ENCODE measurements around the gene USP19. TPM values are rescaled to one million over a fixed set of nuclear protein-coding genes. Genes with fewer than 3 reads are reported as not detected.

USP19 gene
- total RNA-seq, 2 experiments from 2014 or later, result 49.4 to 69.4 TPM

- no peak overlapping the region for H3K4me3 ChIP-seq (ENCODE audit: low read depth, low read length, poor library complexity, severe bottlenecking)
- POLR2A ChIA-PET, result no interaction called here
Observed at GRCh38 chr3:49076116-49076515, 44.5 kb downstream of the USP19 start.

More at GRCh38 chr3:49076116-49076515, 44.5 kb downstream of the USP19 start:
- H3K9me2 ChIP-seq (ENCODE audit: insufficient read depth, low read length), result no peaks in the 10 kb centered on the region
- H3K9me3 ChIP-seq (ENCODE audit: low read length), result no peaks in the 10 kb centered on the region
- H3K79me2 ChIP-seq (ENCODE audit: insufficient read depth, low read depth, low read length), result peaks cover 47% of the 10 kb centered on the region
- no peak for TF ChIP-seq EZH2phosphoT487 (IDR thresholded peaks at IDR 0.05; ENCODE audit: borderline replicate concordance, low read depth, low read length)
- TF ChIP-seq, protein P1, sequence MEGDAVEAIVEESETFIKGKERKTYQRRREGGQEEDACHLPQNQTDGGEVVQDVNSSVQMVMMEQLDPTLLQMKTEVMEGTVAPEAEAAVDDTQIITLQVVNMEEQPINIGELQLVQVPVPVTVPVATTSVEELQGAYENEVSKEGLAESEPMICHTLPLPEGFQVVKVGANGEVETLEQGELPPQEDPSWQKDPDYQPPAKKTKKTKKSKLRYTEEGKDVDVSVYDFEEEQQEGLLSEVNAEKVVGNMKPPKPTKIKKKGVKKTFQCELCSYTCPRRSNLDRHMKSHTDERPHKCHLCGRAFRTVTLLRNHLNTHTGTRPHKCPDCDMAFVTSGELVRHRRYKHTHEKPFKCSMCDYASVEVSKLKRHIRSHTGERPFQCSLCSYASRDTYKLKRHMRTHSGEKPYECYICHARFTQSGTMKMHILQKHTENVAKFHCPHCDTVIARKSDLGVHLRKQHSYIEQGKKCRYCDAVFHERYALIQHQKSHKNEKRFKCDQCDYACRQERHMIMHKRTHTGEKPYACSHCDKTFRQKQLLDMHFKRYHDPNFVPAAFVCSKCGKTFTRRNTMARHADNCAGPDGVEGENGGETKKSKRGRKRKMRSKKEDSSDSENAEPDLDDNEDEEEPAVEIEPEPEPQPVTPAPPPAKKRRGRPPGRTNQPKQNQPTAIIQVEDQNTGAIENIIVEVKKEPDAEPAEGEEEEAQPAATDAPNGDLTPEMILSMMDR (conservative IDR thresholded peaks at IDR 0.05; ENCODE audit: low read length), result no peak
- H3K36me3 ChIP-seq (ENCODE audit: insufficient read depth, low read length), result peaks cover 90% of the 10 kb centered on the region
- no TSS peak for BruUV-seq (replicated peaks)
- no peaks in the 10 kb centered on the region for H3K4me1 ChIP-seq (ENCODE audit: insufficient read depth, low read length, poor library complexity, severe bottlenecking)
- H3K4me2 ChIP-seq (ENCODE audit: low read length), result no peak overlapping the region
- H4K20me1 ChIP-seq (ENCODE audit: insufficient read depth, low read length), result no peaks in the 10 kb centered on the region; the same call in 1 of the 2 replicates
- intact Hi-C loops (cut with micrococcal nuclease; ENCODE audit: unreplicated experiment), result no loop called here
- CTCF ChIA-PET (ENCODE audit: unreplicated experiment), result no interaction called here
- H3K27ac ChIP-seq (ENCODE audit: low read depth, low read length, poor library complexity, severe bottlenecking), result no peak overlapping the region
- DNase-seq (ENCODE audit: low spot score), result no peak
- H2AFZ ChIP-seq (ENCODE audit: low read length), result no peak overlapping the region

Small RNA genes within 50 kb of the gene (microRNA-seq; reads per million reads assigned to microRNA genes)
- gene MIR6890 (ENCODE audit: borderline replicate concordance), result not detected

Small RNA genes within 50 kb of the gene (small RNA-seq; reads per million reads assigned to genes)
- gene RN7SL182P, result not detected

Other genes with a start within 250 kb of the USP19 start
- gene SLC25A20, start 221.9 kb downstream of the USP19 start, total RNA-seq (2014; rRNA removed; shearing (Covaris generic)), result 20.9 and 21.3 TPM in 2 replicates
- 19.1 and 20.1 TPM in 2 replicates for gene SLC25A20, start 221.9 kb downstream of the USP19 start, total RNA-seq (2022)
- 121 and 124 TPM in 2 replicates for gene ARIH2, start 202.0 kb downstream of the USP19 start, total RNA-seq (2014; rRNA removed; shearing (Covaris generic))
- 113 and 131 TPM in 2 replicates for gene ARIH2, start 202.0 kb downstream of the USP19 start, total RNA-seq (2022)
- gene P4HTM, start 130.6 kb downstream of the USP19 start, total RNA-seq (2014; rRNA removed; shearing (Covaris generic)), result 45.3 and 48.4 TPM in 2 replicates
- 36.9 and 47.4 TPM in 2 replicates for gene P4HTM, start 130.6 kb downstream of the USP19 start, total RNA-seq (2022)
- gene WDR6, start 113.4 kb downstream of the USP19 start, total RNA-seq (2014; rRNA removed; shearing (Covaris generic)), result 92.0 and 101 TPM in 2 replicates
- gene WDR6, start 113.4 kb downstream of the USP19 start, total RNA-seq (2022), result 128 and 131 TPM in 2 replicates
- 26.3 and 36.2 TPM in 2 replicates for gene DALRD3, start 102.2 kb downstream of the USP19 start, total RNA-seq (2014; rRNA removed; shearing (Covaris generic))
- 35.0 and 35.7 TPM in 2 replicates for gene DALRD3, start 102.2 kb downstream of the USP19 start, total RNA-seq (2022)
- gene NDUFAF3, start 98.7 kb downstream of the USP19 start, total RNA-seq (2014; rRNA removed; shearing (Covaris generic)), result 255 and 309 TPM in 2 replicates
- gene NDUFAF3, start 98.7 kb downstream of the USP19 start, total RNA-seq (2022), result 124 and 147 TPM in 2 replicates
- 295 and 319 TPM in 2 replicates for gene IMPDH2, start 91.4 kb downstream of the USP19 start, total RNA-seq (2014; rRNA removed; shearing (Covaris generic))
- gene IMPDH2, start 91.4 kb downstream of the USP19 start, total RNA-seq (2022), result 328 and 360 TPM in 2 replicates
- gene QRICH1, start 26.8 kb downstream of the USP19 start, total RNA-seq (2014; rRNA removed; shearing (Covaris generic)), result 93.0 and 111 TPM in 2 replicates
- gene QRICH1, start 26.8 kb downstream of the USP19 start, total RNA-seq (2022), result 132 and 156 TPM in 2 replicates
- 290 and 310 TPM in 2 replicates for gene QARS1, start 16.1 kb downstream of the USP19 start, total RNA-seq (2014; rRNA removed; shearing (Covaris generic))
- gene QARS1, start 16.1 kb downstream of the USP19 start, total RNA-seq (2022), result 355 and 459 TPM in 2 replicates
- 0.44 TPM in 2 replicates for gene LAMB2, start 12.2 kb upstream of the USP19 start, total RNA-seq (2014; rRNA removed; shearing (Covaris generic))
- gene LAMB2, start 12.2 kb upstream of the USP19 start, total RNA-seq (2022), result not detected in 2 replicates
- gene CCDC71, start 45.5 kb upstream of the USP19 start, total RNA-seq (2014; rRNA removed; shearing (Covaris generic)), result 20.3 and 27.9 TPM in 2 replicates
- gene CCDC71, start 45.5 kb upstream of the USP19 start, total RNA-seq (2022), result 22.7 and 23.4 TPM in 2 replicates
- 0.69 TPM in 1 of 2 replicates, not detected in the other for gene KLHDC8B, start 50.8 kb upstream of the USP19 start, total RNA-seq (2014; rRNA removed; shearing (Covaris generic))
- 0.91 and 1.3 TPM in 2 replicates for gene KLHDC8B, start 50.8 kb upstream of the USP19 start, total RNA-seq (2022)
- gene C3orf62, start 156.4 kb upstream of the USP19 start, total RNA-seq (2014; rRNA removed; shearing (Covaris generic)), result 4.8 and 6.4 TPM in 2 replicates
- 11.3 and 11.7 TPM in 2 replicates for gene C3orf62, start 156.4 kb upstream of the USP19 start, total RNA-seq (2022)
- gene USP4, start 219.2 kb upstream of the USP19 start, total RNA-seq (2014; rRNA removed; shearing (Covaris generic)), result 28.6 and 41.6 TPM in 2 replicates
- gene USP4, start 219.2 kb upstream of the USP19 start, total RNA-seq (2022), result 74.6 and 80.3 TPM in 2 replicates
- gene GPX1, start 237.5 kb upstream of the USP19 start, total RNA-seq (2014; rRNA removed; shearing (Covaris generic)), result 77.6 and 82.3 TPM in 2 replicates
- gene GPX1, start 237.5 kb upstream of the USP19 start, total RNA-seq (2022), result 119 and 148 TPM in 2 replicates